NK-92 treated with Interleukin-12 subunit alpha and Interleukin-12 subunit beta, amount 100 ng/mL, for 24 hours (cell line): ENCODE data around the gene PCOLCE2.
"Not testable (repeated sequence)": the region's sequence is repeated elsewhere in the genome, so short reads cannot be mapped to it uniquely, and the experiment has no call there.

ENCODE experiments used
- DNase-seq: peaks from one replicate; lab custom pipeline; 2025; lab: John Stamatoyannopoulos, UW

PCOLCE2 gene

DNA sequence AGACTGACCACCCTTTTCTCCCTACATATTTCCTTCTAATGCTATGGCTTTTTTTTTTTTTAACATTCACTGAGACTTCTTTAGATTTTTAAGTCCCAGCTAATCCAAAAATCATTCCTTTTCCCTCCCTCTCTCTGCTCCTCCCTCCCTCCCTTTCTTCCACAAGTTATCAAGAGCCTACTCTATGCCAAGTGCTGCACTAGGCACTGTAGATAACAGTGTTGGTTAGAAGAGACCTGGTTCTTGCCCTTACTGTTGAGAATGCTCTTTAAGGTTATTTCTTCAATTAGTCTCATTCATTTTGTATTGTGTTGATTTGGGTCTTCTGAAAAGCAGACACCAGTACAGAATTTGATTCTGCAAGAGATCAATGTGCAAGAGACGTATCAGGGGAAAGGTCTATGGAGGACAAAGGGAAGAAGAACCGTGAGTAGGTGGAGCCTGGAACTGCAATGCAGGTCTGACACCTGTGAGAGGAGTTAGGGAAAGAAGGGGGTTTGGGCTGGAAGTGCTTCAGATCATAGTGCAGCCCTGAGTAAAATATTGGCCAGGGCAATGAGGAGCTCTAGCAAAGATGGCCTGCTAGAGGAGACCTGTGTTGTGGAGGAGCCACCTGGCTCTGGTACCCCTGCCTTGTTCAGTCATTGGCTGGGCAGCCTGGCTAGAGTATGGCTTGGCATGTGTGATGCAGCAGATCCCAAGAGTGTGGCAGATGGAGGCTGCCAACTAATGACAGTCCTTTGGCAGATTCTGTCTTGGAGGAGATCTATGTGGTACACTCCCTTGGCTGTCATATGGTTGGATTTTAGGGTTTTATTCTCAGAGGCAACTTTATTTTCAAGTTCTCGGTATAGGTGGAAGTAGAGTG lies 9.7 kb upstream of the PCOLCE2 start:
- no peak for DNase-seq

DNA sequence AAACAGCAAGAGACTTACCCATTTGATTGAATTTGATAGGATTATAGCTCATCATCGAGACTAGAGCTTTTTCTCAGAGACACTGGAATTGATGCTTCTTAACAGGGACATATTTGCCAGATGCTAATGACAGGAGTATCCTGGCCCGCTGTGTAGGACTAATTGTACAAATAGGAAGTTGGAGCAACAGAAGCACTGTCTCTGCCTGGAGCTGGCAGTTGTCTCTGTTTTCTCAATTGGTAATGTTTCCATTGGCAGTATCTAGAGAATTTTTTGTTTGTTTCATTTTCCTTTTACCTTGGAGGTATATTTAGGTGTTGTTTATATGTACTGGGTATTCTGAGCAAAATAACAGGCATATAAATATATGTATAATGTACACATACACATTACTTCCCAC lies 8.9 kb upstream of the PCOLCE2 start:
- no peak for DNase-seq

DNA sequence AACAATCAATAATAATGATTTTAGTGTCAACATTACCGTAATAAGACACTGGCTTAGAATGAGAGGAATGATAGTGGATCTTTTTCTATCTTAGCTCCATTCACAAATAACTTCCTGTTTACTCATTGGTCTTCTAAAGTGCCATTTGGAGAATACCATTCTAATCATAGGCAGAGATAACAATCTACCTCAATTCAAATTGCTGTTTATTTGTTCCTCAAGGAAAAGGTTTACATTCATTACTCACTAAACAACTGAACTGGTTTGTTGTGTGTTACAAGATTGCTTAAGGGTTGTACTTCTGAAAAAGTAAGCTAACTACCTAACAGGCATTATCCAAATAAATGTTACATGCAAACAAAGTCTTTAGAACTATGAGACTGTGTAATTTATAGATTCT lies 8.1 kb upstream of the PCOLCE2 start:
- no peak for DNase-seq

DNA sequence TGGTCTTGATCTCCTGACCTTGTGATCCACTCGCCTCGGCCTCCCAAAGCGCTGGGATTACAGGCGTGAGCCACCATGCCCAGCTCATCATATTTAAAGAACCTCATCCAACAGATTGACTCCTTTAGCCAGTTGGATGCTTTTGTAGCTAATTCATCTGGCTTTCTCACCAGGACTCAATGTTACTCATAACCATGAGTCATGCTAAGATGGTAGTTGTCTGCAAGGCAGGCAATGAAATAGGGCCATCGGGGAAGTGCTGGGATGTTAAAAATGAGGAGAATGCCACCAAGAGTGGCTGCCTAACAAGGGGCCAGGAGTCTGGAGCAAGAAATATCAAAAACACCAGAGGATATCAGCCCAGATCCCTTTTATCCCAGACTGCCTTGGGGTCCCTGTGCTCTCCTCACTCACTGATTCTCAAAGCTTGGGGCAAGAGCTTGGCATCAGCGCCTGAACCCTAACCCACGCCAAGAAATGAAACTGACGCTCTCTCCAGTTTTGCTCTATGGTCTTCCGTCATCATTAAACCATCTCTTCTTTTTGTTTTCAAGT lies 7.4 kb upstream of the PCOLCE2 start:
- no peak for DNase-seq

DNA sequence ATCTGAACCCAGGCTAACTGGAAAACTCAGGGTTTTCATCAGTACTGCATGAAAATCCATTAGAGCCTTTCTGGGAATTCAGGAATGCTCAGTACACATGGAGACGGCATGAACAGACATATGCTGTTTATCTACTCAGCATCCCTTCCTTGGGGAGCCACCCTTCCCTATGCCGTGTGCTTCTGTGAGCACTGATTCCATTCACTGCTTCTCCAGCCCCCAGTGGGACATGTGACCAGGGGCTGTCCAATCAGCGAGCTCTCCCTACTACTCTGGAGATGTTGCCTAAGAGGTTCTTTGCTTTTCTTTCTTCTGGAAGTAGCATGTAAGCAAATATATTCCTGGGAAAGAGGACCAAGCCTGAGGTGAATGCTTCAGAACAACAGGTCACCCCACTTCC lies 5.6 kb upstream of the PCOLCE2 start:
- DNase-seq, result no peak

DNA sequence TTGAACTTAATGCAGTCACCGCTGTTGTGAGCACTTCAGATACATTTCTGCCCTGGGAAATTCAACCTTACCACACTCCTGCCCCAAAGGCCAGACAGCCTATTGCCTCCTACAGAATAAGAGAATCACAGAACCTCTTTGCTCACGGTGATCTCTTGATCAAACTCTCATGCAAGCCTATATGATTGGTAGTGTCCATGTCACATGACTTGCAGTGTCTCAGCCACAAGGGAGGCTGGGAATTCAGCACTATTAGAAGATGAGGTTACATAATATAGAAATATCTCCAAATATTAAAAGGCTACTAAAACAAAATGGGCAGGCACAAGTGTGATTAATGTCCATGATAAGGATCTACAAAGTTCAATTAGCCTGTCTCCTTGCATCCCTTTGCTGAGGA lies 3.8 kb upstream of the PCOLCE2 start:
- DNase-seq, result no peak

DNA sequence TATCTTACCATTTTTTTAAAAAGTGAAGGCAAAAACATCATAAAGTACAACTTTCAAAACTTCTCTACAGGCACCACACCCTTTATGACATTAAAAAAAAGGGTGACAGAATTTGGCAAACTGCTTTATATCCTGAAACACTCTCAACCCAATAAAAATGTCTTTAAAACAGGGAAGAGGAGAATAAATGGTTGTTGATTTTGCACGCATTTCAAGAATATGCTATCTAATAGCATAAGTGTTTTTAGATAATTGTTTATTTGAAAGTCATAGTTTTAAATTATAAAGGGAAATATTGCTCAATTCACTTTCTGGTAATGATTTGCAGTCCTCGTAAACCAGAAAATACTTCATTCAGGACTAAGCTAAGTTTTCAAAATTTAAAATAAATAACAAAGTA lies 1.7 kb upstream of the PCOLCE2 start:
- no peak for DNase-seq

DNA sequence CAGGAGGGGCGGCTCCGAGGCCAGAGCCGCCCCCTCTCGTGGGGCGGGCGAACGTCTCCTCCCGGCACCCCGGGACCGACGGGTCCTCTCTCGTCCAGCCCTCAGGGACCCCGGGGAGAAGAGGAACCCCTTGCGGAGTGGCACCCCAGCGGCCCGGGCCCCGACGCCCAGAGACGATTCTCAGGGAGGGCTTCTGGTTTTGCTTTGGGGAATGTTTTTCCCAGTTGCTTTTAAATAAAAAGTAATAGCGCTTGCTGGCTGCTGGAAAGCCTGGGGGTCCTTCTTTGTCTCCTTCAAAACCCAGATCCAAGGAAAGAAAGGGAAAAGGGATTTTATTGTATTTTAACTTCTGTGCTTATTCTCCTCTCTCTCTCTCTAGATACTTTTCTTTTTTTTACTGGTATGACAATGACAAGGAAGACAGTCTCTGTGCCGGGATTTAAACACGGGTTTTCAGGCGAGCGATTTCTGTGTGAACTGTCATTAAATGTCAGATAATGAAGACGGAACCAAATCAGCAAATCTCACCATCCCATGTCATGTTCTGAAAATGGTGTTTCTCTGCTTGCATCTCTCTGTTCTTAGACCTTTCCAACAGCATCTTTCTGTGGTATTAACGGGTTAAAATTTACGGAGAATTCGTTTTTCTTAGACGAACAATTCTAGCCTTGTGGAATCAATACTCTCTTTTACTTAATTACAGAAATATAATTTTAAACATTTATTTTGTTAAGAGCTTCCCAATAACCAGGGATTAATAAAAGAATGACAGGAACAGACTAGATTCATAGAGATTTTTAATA lies 530 bp upstream of the PCOLCE2 start:
- no peak for DNase-seq

DNA sequence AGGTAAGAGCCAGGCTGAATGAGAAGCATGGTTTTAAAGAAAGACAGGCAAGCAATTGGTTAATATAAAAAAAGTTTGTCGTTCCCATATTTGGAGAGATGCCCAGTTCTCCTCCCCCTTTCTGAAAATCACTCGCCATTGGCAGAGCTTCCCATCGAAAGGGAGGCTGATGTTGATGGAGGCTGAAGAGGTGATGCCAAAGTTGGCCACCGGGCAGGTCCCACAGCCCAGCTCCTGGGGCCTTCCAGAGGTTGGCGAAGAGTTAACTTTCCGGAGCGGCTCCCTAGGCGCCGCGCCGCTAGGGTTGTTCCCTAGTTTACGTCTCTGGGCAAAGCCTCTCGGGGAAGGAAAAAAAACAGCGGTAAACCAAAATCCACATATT lies 793 bp downstream of the PCOLCE2 start:
- no peak for DNase-seq

DNA sequence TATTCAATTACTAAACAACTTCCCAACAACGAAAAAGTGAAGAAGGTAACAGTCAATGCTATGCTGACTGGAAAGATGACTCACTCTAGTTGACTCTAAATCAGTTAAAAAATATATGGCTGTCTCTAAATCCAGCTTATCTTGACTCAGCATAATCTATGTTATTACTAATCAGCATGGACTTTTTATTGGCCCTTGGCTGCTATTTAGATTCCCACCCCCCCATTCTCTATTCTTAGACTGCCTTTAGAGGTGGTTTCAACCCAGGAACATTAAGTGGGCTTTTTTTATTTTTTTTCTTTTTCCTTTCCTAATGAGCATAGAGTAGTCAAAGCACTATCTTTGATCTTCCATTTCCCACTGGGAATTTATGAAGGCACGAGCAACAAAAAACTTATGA lies 1.9 kb downstream of the PCOLCE2 start:
- DNase-seq, result no peak

DNA sequence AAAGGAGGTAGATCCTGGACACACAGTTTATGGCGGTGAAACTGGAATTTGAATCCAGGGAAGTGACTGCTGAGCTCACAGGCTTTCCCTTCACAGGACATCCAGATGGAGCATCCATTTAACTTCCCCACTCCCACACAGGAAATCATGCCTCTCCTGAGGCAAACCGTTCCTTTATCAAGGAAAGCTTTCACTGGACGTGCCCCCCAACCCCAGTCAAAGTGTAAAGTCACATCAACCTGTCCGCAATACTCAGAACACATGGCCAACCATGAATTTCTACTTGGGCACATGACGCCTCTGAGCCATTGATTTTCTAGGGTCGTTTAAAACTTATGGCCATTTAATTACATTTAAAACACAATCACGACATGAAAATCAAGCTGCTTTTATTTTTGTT lies 2.9 kb downstream of the PCOLCE2 start:
- DNase-seq, result no peak

DNA sequence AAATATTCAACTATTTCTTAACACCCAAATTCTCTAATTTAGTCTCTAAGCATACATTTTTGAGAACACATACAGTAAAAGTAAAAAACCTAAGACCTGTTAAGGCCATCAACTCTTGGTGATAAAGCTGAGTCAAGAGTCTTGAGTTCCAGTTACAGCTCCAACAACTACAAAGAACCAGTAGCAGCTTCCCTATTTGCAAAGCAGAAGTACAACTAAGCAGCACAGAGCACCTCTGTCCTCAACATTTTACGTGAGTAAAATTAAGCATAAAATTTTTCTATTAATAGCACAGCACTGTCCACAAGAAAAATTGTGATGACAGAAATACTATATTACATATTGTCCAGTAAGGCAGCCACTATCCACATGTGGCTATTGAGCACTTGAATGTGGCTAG lies 4.4 kb downstream of the PCOLCE2 start:
- DNase-seq, result no peak

DNA sequence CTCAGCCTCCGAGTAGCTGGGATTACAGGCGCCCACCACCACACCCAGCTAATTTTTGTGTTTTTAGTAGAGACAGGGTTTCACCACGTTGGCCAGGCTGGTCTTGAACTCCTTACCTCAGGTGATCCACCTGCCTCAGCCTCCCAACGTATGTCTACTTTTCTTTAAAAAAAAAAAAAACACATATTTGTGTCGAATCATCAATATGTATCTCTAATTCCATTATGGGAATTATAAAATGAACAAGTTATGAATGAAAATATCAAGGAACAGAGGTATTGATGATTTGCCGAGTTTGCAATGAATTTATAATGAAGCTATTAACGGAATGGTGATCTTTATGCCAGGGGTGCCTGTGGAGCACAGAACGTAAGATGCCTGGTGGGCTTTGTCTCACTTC lies 5.3 kb downstream of the PCOLCE2 start:
- not testable (repeated sequence) for DNase-seq

DNA sequence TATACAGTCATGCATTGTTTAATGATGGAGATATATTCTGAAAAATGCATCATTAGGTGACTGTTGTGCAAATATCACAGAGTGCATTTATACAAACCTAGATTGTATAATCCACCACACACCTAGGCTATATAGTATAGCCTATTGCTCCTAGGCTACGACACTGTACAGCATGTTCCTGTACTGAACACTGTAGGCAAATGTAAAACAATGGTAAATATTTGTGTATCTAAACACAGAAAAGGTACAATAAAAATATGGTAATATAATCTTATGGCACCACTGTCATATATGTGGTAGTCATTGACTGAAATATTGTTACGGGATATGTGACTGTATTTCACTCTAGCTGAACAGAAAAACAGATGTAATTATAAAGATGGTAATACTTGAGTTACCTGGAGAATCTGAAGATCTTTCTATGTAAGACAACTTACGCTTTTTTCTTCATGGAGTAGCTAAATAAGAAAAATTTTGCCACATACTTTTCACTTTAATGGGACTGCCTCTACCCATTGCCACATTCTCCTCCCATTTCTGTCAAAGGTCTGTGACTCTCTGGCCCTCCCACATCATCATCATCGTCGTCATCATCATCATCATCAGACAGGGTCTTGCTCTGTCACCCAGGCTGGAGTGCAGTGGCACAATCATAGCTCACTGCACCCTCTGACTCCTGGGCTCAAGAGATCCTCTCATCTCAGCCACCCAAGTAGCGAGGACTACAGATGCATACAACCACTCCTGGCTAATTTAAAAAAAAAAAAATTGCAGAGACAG lies 7.2 kb downstream of the PCOLCE2 start:
- DNase-seq, result no peak

DNA sequence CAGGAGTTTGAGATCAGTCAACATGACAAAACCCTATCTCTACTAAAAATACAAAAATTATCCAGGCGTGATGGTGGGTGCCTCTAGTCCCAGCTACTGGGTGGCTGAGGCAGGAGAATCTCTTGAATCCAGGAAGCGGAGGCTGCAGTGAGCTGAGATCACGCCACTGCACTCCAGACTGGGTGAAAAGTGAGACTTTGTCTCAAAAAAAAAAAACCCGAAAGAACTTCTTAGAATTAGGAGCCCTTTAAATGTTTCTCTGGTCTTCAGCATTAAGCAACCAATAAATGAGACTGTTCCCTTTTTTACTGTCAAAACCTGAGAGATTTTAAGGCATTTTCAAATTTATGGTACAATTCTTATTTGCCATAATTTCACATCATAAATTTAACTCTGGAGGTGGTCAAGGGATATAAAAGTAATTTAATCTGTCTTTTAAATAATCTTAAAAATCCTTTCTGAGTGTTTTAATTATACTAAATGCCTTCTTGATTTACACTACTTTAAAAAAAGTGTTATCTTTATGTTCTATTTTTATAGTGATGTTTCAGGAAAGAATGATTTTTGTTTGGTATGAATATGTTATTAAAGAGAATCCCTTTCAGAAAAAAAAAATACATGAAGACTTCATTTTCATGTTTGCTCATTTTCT lies 10.1 kb downstream of the PCOLCE2 start:
- DNase-seq, result no peak

DNA sequence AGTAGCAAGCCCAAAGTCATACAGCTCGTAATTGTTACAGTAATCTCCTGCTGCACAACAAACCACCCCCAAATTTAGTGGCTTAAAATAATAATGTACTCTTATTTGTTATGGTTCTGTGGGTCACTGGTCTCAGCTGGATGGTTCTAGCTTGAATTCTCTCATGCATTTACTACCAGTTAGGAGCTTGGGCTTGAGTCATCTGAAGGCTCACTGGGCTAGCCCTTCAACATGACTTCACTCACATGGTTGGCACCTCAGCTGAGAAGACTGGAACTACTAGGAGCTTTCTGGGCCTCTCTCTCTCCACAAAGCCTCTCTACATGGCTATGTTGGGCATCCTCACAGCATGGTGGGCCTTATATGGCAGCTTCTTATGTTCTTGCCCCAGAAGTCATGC lies 12.5 kb downstream of the PCOLCE2 start:
- DNase-seq, result no peak

DNA sequence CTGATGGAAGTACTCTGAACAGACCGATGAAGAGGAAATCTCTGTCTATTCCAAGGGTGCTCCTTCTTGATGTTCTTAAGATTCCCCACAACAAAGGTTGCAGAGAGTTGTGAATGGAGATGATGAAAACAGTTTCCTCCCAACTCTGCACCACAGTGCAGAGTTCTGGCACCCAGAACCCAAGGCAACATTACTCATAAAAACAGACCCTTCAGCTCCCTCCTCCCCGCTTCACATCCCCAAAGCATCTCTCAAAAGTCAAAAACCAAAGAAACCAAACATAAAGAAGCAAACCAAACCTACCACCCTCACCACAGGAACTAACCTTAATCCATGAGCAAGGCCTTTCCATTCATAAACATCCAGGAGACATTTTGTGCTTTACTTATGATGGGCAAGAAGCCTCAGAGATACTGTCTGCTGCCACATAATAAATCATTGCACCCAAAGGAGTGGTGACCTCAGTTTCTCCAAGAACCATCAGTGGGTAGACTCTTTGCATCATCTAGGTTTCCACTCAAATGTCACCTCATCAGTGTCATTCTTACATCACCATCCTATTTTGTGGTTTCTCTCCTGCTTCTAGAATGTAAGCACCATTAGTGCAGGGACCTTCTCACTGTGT lies 13.2 kb downstream of the PCOLCE2 start:
- DNase-seq, result no peak

DNA sequence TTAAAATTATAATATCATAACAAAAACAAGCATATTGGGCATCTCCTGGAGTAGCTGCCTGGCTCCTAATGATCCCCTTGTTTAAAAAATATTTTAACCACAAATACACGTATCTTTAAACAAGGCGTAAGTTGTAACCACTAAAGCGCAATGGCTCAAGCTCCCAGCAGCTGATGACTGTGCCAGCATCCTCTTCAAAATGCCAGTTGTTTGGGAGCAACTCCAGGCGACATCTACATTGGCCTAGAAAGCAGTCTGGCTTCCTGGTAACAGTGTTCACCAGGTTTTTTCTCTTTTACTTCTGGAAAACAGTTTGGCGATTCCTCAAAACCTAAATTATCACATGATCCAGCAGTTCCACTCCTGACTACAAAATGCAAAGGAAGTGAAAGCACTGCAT lies 13.8 kb downstream of the PCOLCE2 start:
- no peak for DNase-seq

DNA sequence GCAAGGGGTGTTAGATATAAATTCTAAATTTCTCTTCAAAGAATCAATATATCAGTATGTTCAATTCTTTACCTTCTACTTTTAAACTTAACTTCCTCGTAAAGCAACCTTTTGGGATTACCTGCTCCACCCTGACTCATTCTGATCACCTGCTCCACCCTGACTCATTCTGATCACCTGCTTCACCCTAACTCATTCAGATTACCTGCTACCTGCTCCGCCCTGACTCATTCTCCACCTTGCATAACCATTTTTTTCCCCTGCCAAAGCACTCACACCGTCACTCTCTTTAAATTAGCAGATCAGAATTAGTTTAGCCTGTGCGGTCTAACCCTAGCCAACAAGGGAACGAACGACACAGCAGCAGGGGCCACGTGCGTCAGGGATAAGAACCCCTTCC lies 20.5 kb downstream of the PCOLCE2 start:
- DNase-seq, result not testable (repeated sequence)

DNA sequence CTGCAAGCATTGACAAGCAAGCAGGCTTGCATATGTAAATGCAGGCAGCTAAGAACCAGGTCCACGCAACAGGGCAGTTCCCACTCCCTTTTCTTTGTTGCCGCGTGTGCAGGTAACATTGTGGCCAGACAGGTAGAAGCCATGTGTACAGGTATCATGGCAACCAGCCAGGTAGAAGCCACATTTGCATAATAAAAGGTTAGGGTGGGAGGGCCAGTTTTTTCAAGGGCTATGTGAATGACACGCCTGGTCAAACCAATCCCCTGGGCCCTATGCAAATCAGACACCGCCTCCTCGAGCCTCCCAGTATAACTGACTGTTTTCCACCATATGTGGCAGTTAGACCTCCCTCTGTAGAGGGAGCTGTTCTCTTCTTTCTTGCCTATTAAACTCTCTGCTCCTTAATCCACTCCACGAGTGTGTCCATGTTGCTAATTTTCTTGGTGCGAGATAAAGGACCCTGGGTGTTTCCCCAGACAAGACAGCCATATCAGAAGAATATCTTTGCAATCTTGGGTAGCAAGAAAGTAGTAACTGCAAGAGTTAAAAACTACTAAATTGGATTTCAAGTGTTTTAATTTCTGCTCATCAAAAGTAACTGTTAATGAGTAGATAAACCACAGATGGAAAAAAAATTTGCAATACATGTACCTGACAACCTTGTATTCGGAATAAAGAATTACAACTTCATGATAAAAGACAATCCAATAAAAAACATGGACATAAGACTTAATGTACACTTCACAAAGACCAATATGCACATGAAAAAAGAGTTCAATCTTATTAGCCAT lies 21.8 kb downstream of the PCOLCE2 start:
- DNase-seq, result no peak
